ENCODE results near the gene RAPGEF4.

RAPGEF4 gene

DNA sequence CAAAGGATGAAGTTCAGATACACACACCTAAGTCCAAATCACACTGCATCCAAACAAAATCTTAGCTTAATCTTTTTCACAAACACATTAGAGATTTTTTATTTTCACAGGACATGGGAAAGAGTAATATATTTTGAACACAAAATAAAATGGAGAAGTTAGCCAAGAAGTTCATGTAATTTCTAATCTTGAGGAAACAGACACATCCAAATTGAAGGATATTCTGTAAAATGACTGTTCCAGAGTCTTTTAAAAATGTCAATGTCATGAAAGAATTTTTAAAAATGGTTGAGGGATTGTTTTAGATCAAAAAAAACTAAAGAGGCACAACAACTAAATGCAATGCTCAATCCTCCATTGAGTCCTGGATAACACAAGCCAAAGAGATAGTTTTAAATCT, 12.4 kb upstream of the RAPGEF4 start:
- H3K79me2 ChIP-seq (ENCODE audit: insufficient read depth, low read length): no peaks in the 10 kb centered on the region
- no peak overlapping the region for H3K4me3 ChIP-seq (ENCODE audit: low read depth in 1 of 2, low read length in 2 of 2)
- no peak overlapping the region for H2AFZ ChIP-seq (ENCODE audit: low read depth, low read length)
- no peaks in the 10 kb centered on the region for H3K9me3 ChIP-seq (ENCODE audit: insufficient read depth, low read length, severe bottlenecking)
- no peaks in the 10 kb centered on the region for H4K20me1 ChIP-seq (ENCODE audit: insufficient read depth, low read length)
- H3K36me3 ChIP-seq (ENCODE audit: insufficient read depth, low read length): no peaks in the 10 kb centered on the region
- TF ChIP-seq EZH2 (IDR thresholded peaks at IDR 0.05; ENCODE audit: borderline replicate concordance, low read depth, low read length, severe bottlenecking) (no peak), CTCF (IDR thresholded peaks at IDR 0.05; ENCODE audit: borderline replicate concordance, extremely low read depth, low read length, poor library complexity, severe bottlenecking) (no peak)
- no peaks in the 10 kb centered on the region for H3K4me1 ChIP-seq (ENCODE audit: insufficient read depth, low read length)
- H3K9ac ChIP-seq (ENCODE audit: low read depth, low read length): no peak overlapping the region
- no peak overlapping the region for H3K4me2 ChIP-seq (ENCODE audit: insufficient read depth, low read length)
- no peak for ATAC-seq (ENCODE audit: insufficient read depth, low read depth)
- H3K27me3 ChIP-seq (ENCODE audit: insufficient read depth, low read length, poor library complexity): no peaks in the 10 kb centered on the region
- no peak for DNase-seq
- no peak overlapping the region for H3K27ac ChIP-seq (ENCODE audit: low read length)

DNA sequence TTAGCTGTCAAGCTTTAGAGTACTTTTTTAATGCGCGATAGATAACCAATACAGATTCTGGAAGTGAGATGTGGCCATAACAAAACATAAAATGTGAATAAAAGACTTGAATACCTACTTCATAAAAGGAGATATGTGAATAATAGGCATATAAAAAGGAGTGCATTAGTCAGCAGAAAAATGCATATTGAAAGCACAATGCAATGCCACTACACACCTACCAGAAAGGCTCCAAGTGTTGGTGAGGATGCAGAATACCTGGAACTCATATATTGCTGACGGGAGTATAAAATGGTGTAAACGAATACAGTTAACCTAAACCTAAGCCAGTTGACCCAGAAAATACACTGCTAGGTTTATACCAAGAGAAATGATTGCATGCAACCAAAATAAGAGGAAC, 10.9 kb upstream of the RAPGEF4 start:
- DNase-seq: no peak
- TF ChIP-seq EZH2 (IDR thresholded peaks at IDR 0.05; ENCODE audit: borderline replicate concordance, low read depth, low read length, severe bottlenecking) (no peak), CTCF (IDR thresholded peaks at IDR 0.05; ENCODE audit: borderline replicate concordance, extremely low read depth, low read length, poor library complexity, severe bottlenecking) (no peak)
- Histone ChIP-seq H2AFZ (ENCODE audit: low read depth, low read length) (no peak overlapping the region), H3K4me3 (ENCODE audit: low read depth in 1 of 2, low read length in 2 of 2) (no peak overlapping the region), H3K36me3 (ENCODE audit: insufficient read depth, low read length) (no peaks in the 10 kb centered on the region), H3K27me3 (ENCODE audit: insufficient read depth, low read length, poor library complexity) (no peaks in the 10 kb centered on the region), H3K9me3 (ENCODE audit: insufficient read depth, low read length, severe bottlenecking) (no peaks in the 10 kb centered on the region), H3K4me2 (ENCODE audit: insufficient read depth, low read length) (no peak overlapping the region), H4K20me1 (ENCODE audit: insufficient read depth, low read length) (no peaks in the 10 kb centered on the region), H3K27ac (ENCODE audit: low read length) (no peak overlapping the region), H3K79me2 (ENCODE audit: insufficient read depth, low read length) (no peaks in the 10 kb centered on the region), H3K4me1 (ENCODE audit: insufficient read depth, low read length) (no peaks in the 10 kb centered on the region), H3K9ac (ENCODE audit: low read depth, low read length) (no peak overlapping the region)
- no peak for ATAC-seq (ENCODE audit: insufficient read depth, low read depth)

GRCh38 chr2:172725284-172725683, 10.4 kb upstream of the RAPGEF4 start:
- Histone ChIP-seq H3K79me2 (ENCODE audit: insufficient read depth, low read length) (no peaks in the 10 kb centered on the region), H3K4me3 (ENCODE audit: low read depth in 1 of 2, low read length in 2 of 2) (no peak overlapping the region), H4K20me1 (ENCODE audit: insufficient read depth, low read length) (no peaks in the 10 kb centered on the region), H3K27me3 (ENCODE audit: insufficient read depth, low read length, poor library complexity) (no peaks in the 10 kb centered on the region), H3K27ac (ENCODE audit: low read length) (no peak overlapping the region), H3K36me3 (ENCODE audit: insufficient read depth, low read length) (no peaks in the 10 kb centered on the region), H2AFZ (ENCODE audit: low read depth, low read length) (no peak overlapping the region), H3K4me1 (ENCODE audit: insufficient read depth, low read length) (no peaks in the 10 kb centered on the region), H3K9me3 (ENCODE audit: insufficient read depth, low read length, severe bottlenecking) (no peaks in the 10 kb centered on the region), H3K4me2 (ENCODE audit: insufficient read depth, low read length) (no peak overlapping the region), H3K9ac (ENCODE audit: low read depth, low read length) (no peak overlapping the region)
- TF ChIP-seq CTCF (IDR thresholded peaks at IDR 0.05; ENCODE audit: borderline replicate concordance, extremely low read depth, low read length, poor library complexity, severe bottlenecking): no peak
- TF ChIP-seq EZH2 (IDR thresholded peaks at IDR 0.05; ENCODE audit: borderline replicate concordance, low read depth, low read length, severe bottlenecking): no peak
- no peak for ATAC-seq (ENCODE audit: insufficient read depth, low read depth)
- no peak for DNase-seq

DNA sequence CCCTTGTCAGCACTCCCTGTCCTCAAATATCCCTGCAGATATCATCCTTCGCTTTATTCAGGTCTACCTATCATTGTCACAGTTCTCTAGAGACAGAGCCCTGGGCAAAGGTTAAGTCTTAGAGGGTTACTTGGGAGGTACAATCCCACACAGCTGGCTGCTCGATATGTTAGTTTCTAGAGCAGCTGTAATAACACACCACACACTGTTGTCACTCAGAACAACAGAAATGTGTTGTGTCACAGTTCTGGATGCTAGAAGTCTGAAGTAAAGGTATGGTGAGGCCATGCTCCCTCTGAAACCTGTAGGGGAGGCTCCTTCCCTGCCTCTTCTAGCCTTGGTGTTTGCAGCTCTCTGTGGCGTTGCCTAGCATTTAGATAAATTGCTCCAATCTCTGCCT, 9.9 kb upstream of the RAPGEF4 start:
- Histone ChIP-seq H3K36me3 (ENCODE audit: insufficient read depth, low read length) (no peaks in the 10 kb centered on the region), H3K9me3 (ENCODE audit: insufficient read depth, low read length, severe bottlenecking) (no peaks in the 10 kb centered on the region), H3K79me2 (ENCODE audit: insufficient read depth, low read length) (no peaks in the 10 kb centered on the region), H3K4me2 (ENCODE audit: insufficient read depth, low read length) (no peak overlapping the region), H3K27me3 (ENCODE audit: insufficient read depth, low read length, poor library complexity) (no peaks in the 10 kb centered on the region), H3K9ac (ENCODE audit: low read depth, low read length) (no peak overlapping the region), H3K4me3 (ENCODE audit: low read depth in 1 of 2, low read length in 2 of 2) (no peak overlapping the region), H3K27ac (ENCODE audit: low read length) (no peak overlapping the region), H3K4me1 (ENCODE audit: insufficient read depth, low read length) (no peaks in the 10 kb centered on the region), H2AFZ (ENCODE audit: low read depth, low read length) (no peak overlapping the region), H4K20me1 (ENCODE audit: insufficient read depth, low read length) (no peaks in the 10 kb centered on the region)
- ATAC-seq (ENCODE audit: insufficient read depth, low read depth) (no peak; the same call in 2 of the 3 replicates), DNase-seq (no peak)
- no peak for TF ChIP-seq CTCF (IDR thresholded peaks at IDR 0.05; ENCODE audit: borderline replicate concordance, extremely low read depth, low read length, poor library complexity, severe bottlenecking)
- no peak for TF ChIP-seq EZH2 (IDR thresholded peaks at IDR 0.05; ENCODE audit: borderline replicate concordance, low read depth, low read length, severe bottlenecking)

All from DND-41 (cell line).